Epithelial cell of esophagus (primary cell): ENCODE data around the gene GPT2.

Experiments used
- DNase-seq: peaks from one replicate; pipeline ENCODE4 v3.0.0; 2010; ENCODE audit warnings: low read depth
- H3K4me3 ChIP-seq: 2 replicates; pipeline ENCODE4 v1.5.1; 2011; ENCODE audit warnings: mild to moderate bottlenecking, low read length, control low read depth
- TF ChIP-seq, protein P1 (sequence below): IDR thresholded peaks from 2 replicates; pipeline ENCODE4 v1.5.1; 2011; ENCODE audit warnings: low read depth, mild to moderate bottlenecking, low read length, control low read depth, inconsistent platforms; ENCODE audit not compliant: insufficient read depth; ENCODE audit errors: missing control alignments

The GPT2 gene

DNA sequence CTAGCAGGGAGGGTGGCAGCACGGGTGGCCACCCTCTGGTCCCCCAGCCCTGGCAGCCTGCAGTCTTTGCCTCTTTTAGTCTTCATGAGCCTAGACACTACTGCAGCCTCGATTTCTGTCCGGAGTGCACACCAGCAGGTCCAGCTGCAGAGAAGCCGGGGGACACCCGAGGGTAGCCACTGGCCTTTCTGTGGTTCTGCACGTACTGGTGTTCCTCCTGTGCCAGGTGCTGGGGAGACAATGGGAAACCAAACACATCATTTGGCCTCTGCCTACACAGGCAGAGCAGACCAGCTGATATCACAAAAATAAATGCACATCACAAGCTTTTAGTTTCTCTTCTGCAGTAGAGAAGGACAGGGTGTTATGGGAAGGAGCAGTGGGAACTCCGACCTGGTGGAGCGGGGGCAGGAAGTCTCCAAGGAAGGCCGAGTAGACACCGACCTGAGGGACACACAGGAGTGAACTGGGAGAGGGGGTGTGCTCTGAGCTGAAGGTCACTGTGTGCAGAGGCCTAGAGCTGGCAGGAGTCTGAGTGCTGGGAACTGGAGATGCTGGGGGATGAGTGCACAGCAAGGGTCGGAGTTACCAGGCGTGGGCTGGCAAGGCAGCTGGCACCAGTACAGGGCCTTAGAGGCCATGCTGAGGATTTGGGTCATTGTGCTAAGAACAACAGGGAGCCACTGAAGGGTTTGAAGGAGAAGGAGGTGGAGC, 23.1 kb downstream of the GPT2 start:
- DNase-seq: no peak
- H3K4me3 ChIP-seq: no peak overlapping the region
- TF ChIP-seq, protein P1, sequence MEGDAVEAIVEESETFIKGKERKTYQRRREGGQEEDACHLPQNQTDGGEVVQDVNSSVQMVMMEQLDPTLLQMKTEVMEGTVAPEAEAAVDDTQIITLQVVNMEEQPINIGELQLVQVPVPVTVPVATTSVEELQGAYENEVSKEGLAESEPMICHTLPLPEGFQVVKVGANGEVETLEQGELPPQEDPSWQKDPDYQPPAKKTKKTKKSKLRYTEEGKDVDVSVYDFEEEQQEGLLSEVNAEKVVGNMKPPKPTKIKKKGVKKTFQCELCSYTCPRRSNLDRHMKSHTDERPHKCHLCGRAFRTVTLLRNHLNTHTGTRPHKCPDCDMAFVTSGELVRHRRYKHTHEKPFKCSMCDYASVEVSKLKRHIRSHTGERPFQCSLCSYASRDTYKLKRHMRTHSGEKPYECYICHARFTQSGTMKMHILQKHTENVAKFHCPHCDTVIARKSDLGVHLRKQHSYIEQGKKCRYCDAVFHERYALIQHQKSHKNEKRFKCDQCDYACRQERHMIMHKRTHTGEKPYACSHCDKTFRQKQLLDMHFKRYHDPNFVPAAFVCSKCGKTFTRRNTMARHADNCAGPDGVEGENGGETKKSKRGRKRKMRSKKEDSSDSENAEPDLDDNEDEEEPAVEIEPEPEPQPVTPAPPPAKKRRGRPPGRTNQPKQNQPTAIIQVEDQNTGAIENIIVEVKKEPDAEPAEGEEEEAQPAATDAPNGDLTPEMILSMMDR: no peak

DNA sequence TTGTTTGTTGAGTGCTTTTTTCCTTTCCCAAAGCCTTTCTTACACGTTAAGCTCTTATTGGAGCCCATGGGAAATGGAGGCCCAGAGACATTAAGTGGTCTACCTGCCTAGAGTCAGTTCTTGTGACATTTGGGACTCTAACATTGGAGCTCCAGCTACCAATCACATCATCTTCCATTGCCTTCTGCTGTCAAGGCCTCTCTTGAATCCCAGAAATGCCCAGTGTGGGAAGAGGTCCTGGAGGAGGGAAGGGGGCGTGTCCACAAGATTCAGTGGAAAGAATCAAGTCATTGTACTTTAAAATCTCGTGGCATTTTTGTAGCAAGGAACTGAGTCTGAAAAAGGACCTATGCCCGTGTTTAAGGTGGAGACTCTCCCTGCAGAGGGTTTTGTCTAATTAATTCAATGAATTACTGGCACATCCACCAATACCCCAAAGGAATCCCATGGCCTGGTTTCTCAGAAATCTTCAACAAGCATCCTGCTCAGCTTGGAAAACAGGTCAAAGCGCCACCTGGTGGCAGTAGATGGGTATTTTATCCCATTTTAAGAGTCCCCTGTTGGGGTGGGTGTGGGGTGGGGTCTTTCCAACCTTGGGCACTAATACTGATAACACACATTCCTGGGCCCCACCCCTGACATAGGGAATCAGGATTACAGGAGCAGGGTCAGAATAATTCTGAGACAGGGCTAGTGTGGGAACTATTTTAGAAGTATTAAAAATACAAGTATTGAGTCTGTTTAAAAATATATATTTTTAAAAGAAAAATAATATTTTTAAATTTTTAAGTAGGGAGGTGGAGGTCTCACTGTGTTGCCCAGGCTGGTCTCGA, 24.6 kb downstream of the GPT2 start:
- H3K4me3 ChIP-seq: no peak overlapping the region
- peak; percentile 65 for DNase-seq
- TF ChIP-seq, protein P1: peak; percentile 67

DNA sequence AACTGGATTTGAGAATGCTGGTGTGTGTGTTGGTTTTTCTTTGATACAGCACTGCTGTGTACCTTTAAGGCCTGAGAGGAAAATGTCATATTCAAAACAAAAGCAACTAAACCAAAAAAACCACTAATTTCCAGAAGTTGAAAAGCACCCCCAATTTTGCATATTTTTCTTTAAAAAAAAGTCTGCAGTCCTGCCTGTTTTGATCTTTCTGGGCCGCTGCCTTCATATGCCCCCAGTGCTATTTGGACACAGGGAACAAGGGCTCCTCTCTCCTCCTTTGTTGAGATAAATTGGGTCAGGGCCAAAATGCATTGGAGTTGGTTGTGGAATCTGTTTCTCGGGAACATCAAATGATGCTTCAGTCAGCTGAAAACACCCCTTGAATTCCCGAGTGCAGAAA, 26.9 kb downstream of the GPT2 start:
- DNase-seq: no peak
- TF ChIP-seq, protein P1: no peak
- H3K4me3 ChIP-seq: no peak overlapping the region

DNA sequence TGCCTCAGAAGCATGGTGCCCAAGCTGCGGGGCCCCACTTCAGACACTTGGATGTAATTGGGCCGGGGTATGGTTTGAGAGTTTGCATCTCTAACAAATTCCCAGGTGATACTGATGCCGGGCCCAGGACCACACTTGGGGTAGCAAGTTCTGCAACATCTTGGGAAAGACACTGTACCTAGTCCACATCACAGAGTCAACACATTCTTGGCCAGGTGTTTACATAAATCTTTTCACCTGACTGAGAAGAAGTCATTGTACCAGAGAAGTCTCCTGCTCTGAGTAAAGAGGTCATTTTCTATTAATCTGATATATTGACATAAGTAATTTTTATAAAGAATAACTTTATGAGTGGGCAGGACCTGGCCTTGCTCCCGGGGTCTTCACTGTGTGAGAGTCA, 27.5 kb downstream of the GPT2 start:
- no peak for DNase-seq
- no peak overlapping the region for H3K4me3 ChIP-seq
- TF ChIP-seq, protein P1: no peak

DNA sequence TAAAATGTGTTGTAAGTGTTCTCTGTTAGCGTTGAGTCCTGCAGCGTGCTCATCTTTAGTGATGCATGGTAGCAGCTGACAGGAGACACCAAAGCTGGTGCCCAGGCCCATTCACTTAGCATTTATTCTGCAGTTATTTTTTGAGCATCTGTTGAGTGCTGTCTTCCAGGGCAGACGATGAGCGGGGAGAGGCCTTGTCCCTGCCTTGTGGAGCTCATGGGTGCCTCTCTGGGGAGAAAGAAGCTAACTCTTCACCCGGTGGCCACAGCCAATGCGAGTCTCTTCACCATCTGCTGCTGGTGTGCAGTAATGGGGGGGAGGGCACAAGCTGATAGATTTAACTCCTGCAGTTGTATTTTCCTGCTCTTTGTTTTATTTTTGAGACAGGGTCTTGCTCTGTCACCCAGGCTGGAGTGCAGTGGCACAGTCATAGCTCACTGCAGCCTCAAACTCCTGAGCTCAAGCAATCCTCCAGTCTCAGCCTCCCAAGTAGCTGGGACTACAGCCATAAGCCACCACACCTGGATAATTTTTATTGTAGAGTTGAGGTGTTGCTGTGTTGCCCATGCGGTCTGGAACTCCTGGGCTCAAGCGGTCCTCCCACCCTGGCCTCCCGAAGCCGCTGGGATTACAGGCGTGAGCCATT, 30.5 kb downstream of the GPT2 start:
- H3K4me3 ChIP-seq: no peak overlapping the region
- DNase-seq: no peak
- TF ChIP-seq, protein P1: no peak

DNA sequence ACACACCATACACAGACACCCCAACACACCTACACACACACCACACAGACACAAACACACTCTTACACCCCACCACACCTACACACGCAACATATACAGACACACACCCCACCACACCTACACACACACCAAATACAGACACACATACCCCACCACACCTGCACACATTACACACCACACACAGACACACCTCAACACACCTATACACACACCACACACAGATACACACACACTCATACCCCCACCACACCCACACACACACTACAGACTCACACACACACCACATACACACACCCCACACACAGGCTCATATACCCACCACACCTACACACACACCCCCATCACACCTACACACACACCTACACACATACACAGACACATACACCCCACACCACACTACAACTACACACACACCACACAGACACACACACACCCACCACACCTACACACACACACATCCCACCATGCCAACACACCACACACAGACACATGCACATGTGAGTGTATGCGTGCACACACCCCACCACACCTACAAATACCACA, 31.4 kb downstream of the GPT2 start:
- no peak overlapping the region for H3K4me3 ChIP-seq
- DNase-seq: no peak
- TF ChIP-seq, protein P1: no peak
